ENCODE data around the gene H1-8. TPM values are rescaled to one million over a fixed set of nuclear protein-coding genes. Genes with fewer than 3 reads are reported as not detected.
"Not testable (repeated sequence)": the region's sequence is repeated elsewhere in the genome, so short reads cannot be mapped to it uniquely, and the experiment has no call there.

Gene H1-8
- total RNA-seq, 2 donors from 2014 or later: not detected

GRCh38 chr3:129530821-129531220 lies 12.2 kb upstream of the H1-8 start:
- H3K4me1 Mint-ChIP-seq: peaks cover 9% of the 10 kb centered on the region
- peaks cover 9% of the 10 kb centered on the region for H3K27me3 Mint-ChIP-seq
- no peak for DNase-seq

DNA sequence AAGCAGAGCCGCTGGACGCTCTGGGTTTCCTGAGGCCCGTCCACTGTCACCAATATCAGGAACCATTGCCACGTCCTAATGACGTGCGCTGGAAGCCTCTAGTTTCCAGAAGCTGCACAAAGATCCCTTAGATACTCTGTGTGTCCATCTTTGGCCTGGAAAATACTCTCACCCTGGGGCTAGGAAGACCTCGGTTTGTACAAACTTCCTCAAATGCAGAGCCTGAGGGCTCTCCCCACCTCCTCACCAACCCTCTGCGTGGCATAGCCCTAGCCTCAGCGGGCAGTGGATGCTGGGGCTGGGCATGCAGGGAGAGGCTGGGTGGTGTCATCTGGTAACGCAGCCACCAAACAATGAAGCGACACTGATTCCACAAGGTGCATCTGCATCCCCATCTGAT lies 11.3 kb upstream of the H1-8 start:
- H3K36me3 Mint-ChIP-seq (ENCODE audit: low read depth): no peaks in the 10 kb centered on the region
- DNase-seq (no peak), ATAC-seq (no peak)
- peaks cover 9% of the 10 kb centered on the region for H3K27me3 Mint-ChIP-seq
- H3K4me1 Mint-ChIP-seq: peaks cover 9% of the 10 kb centered on the region
- no peak overlapping the region for H3K27ac Mint-ChIP-seq
- no peak overlapping the region for H3K4me3 Mint-ChIP-seq
- no peaks in the 10 kb centered on the region for H3K9me3 ChIP-seq (ENCODE audit: control insufficient read depth, low read length, poor library complexity, severe bottlenecking)

More at GRCh38 chr3:129530821-129531220, 12.2 kb upstream of the H1-8 start:
- Mint-ChIP-seq H3K27ac (peak overlapping the region; percentile 56), H3K36me3 (ENCODE audit: low read depth) (no peaks in the 10 kb centered on the region), H3K4me3 (no peak overlapping the region)
- ATAC-seq: no peak
- no peaks in the 10 kb centered on the region for H3K9me3 ChIP-seq (ENCODE audit: control insufficient read depth, low read length, poor library complexity, severe bottlenecking)

DNA sequence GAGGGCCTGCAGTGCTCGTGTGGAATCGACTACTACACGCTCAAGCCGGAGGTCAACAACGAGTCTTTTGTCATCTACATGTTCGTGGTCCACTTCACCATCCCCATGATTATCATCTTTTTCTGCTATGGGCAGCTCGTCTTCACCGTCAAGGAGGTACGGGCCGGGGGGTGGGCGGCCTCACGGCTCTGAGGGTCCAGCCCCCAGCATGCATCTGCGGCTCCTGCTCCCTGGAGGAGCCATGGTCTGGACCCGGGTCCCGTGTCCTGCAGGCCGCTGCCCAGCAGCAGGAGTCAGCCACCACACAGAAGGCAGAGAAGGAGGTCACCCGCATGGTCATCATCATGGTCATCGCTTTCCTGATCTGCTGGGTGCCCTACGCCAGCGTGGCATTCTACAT lies 10.7 kb upstream of the H1-8 start:
- DNase-seq (no peak), ATAC-seq (no peak)
- Mint-ChIP-seq H3K4me3 (no peak overlapping the region), H3K27ac (no peak overlapping the region), H3K4me1 (peaks cover 8% of the 10 kb centered on the region), H3K27me3 (peaks cover 9% of the 10 kb centered on the region), H3K36me3 (ENCODE audit: low read depth) (no peaks in the 10 kb centered on the region)
- H3K9me3 ChIP-seq (ENCODE audit: control insufficient read depth, low read length, poor library complexity, severe bottlenecking): no peaks in the 10 kb centered on the region

- no peak overlapping the region for H3K27ac Mint-ChIP-seq
- H3K9me3 ChIP-seq (ENCODE audit: control insufficient read depth, low read length, poor library complexity, severe bottlenecking): no peaks in the 10 kb centered on the region
- no peaks in the 10 kb centered on the region for H3K36me3 Mint-ChIP-seq (ENCODE audit: low read depth)
- DNase-seq (no peak), ATAC-seq (no peak)
- H3K4me1 Mint-ChIP-seq: peaks cover 5% of the 10 kb centered on the region
- no peak overlapping the region for H3K4me3 Mint-ChIP-seq
- H3K27me3 Mint-ChIP-seq: peaks cover 9% of the 10 kb centered on the region
These were observed 9.6 kb upstream of the H1-8 start for GRCh38 chr3:129533406-129533805.

DNA sequence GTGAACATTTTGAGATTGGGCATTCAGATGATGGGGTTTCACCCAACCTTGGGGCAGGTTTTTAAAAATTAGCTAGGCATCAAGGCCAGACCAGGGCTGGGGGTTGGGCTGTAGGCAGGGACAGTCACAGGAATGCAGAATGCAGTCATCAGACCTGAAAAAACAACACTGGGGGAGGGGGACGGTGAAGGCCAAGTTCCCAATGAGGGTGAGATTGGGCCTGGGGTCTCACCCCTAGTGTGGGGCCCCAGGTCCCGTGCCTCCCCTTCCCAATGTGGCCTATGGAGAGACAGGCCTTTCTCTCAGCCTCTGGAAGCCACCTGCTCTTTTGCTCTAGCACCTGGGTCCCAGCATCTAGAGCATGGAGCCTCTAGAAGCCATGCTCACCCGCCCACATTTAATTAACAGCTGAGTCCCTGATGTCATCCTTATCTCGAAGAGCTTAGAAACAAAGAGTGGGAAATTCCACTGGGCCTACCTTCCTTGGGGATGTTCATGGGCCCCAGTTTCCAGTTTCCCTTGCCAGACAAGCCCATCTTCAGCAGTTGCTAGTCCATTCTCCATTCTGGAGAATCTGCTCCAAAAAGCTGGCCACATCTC lies 8.4 kb upstream of the H1-8 start:
- Mint-ChIP-seq H3K27me3 (peaks cover 9% of the 10 kb centered on the region), H3K4me3 (no peak overlapping the region), H3K4me1 (peaks cover 5% of the 10 kb centered on the region), H3K27ac (peak overlapping the region; percentile 9), H3K36me3 (ENCODE audit: low read depth) (no peaks in the 10 kb centered on the region)
- no peak for DNase-seq
- ATAC-seq: no peak
- H3K9me3 ChIP-seq (ENCODE audit: control insufficient read depth, low read length, poor library complexity, severe bottlenecking): no peaks in the 10 kb centered on the region

- Mint-ChIP-seq H3K36me3 (ENCODE audit: low read depth) (no peaks in the 10 kb centered on the region), H3K27ac (no peak overlapping the region), H3K4me3 (no peak overlapping the region), H3K4me1 (peaks cover 3% of the 10 kb centered on the region), H3K27me3 (peaks cover 9% of the 10 kb centered on the region)
- H3K9me3 ChIP-seq (ENCODE audit: control insufficient read depth, low read length, poor library complexity, severe bottlenecking): no peaks in the 10 kb centered on the region
- DNase-seq (no peak), ATAC-seq (no peak)
These were observed 7.9 kb upstream of the H1-8 start for GRCh38 chr3:129535075-129535474.

DNA sequence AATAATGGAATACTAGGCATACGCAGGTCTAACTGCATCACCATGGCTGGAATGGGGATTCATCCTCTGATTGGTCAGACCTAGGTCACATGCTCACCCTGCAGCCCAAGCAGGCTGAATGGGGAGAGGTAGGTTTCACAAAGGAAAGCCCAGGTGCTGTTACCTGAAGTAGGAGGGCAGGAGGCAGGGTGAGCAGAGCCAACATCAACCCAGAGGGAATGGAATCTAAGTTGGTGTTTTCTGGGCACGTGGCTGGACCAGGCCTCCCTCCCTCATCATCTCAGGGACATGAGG lies 6.7 kb upstream of the H1-8 start:
- peak overlapping the region; percentile 25 for H3K4me3 Mint-ChIP-seq
- no peak overlapping the region for H3K27ac Mint-ChIP-seq
- H3K27me3 Mint-ChIP-seq: peaks cover 8% of the 10 kb centered on the region
- H3K4me1 Mint-ChIP-seq: peaks cover 3% of the 10 kb centered on the region
- H3K9me3 ChIP-seq (ENCODE audit: control insufficient read depth, low read length, poor library complexity, severe bottlenecking): no peaks in the 10 kb centered on the region
- H3K36me3 Mint-ChIP-seq (ENCODE audit: low read depth): no peaks in the 10 kb centered on the region
- ATAC-seq (no peak), DNase-seq (no peak)

GRCh38 chr3:129536804-129537203 lies 6.2 kb upstream of the H1-8 start:
- no peaks in the 10 kb centered on the region for H3K36me3 Mint-ChIP-seq (ENCODE audit: low read depth)
- peaks cover 3% of the 10 kb centered on the region for H3K27me3 Mint-ChIP-seq
- H3K4me1 Mint-ChIP-seq: peaks cover 3% of the 10 kb centered on the region
- ATAC-seq (no peak), DNase-seq (no peak)
- no peaks in the 10 kb centered on the region for H3K9me3 ChIP-seq (ENCODE audit: control insufficient read depth, low read length, poor library complexity, severe bottlenecking)
- no peak overlapping the region for H3K27ac Mint-ChIP-seq
- H3K4me3 Mint-ChIP-seq: no peak overlapping the region

DNA sequence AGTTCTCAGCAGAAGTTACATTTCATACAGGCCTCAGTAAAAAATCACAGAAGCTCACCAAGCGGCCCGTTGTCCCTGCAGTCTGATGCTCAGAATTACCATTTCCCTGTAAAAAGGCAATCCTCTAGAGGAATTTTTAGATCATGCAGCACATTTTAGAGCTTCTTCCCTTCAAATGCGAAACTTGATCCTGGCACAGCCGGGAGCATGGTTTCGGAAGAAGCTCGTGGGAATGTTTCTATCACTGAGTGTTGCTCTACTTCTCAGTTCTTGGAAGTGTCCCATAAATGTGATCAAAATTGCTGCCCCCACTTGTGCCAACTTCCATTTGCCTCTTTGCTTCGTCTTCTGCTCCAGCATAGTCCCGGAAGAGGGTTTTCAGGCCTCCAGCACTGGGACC lies 3.8 kb upstream of the H1-8 start:
- DNase-seq (no peak), ATAC-seq (no peak)
- Mint-ChIP-seq H3K4me1 (peaks cover 2% of the 10 kb centered on the region), H3K27me3 (no peaks in the 10 kb centered on the region), H3K27ac (no peak overlapping the region), H3K36me3 (ENCODE audit: low read depth) (no peaks in the 10 kb centered on the region), H3K4me3 (no peak overlapping the region)
- H3K9me3 ChIP-seq (ENCODE audit: control insufficient read depth, low read length, poor library complexity, severe bottlenecking): no peaks in the 10 kb centered on the region

GRCh38 chr3:129540776-129541516 lies 2.0 kb upstream of the H1-8 start:
- ATAC-seq: no peak
- no peaks in the 10 kb centered on the region for H3K27me3 Mint-ChIP-seq
- H3K27ac Mint-ChIP-seq: no peak overlapping the region
- no peaks in the 10 kb centered on the region for H3K36me3 Mint-ChIP-seq (ENCODE audit: low read depth)
- H3K4me1 Mint-ChIP-seq: peaks cover 2% of the 10 kb centered on the region
- no peak overlapping the region for H3K4me3 Mint-ChIP-seq
- no peak for DNase-seq
- H3K9me3 ChIP-seq (ENCODE audit: control insufficient read depth, low read length, poor library complexity, severe bottlenecking): no peaks in the 10 kb centered on the region

DNA sequence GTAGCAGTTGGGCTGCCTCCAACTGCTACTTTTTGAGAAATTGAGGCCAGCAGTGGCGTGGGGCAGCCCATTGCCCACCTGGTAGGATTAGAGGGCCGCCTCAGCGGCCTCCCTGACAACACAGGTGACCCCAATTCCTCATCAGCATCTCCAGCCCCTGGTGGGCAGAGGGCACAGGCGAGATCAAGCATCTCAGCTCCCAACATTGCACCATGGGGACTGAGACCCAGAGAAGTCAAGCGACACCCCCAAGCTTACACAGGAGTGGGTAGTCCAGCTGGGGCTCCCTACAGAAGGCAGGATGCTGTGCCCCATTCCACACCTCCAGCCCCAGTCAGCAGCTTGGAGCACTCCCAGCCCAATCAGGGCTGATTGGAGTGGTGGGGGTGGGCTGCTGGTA lies 228 bp upstream of the H1-8 start:
- Mint-ChIP-seq H3K36me3 (ENCODE audit: low read depth) (no peaks in the 10 kb centered on the region), H3K27ac (no peak overlapping the region), H3K4me1 (peaks cover 2% of the 10 kb centered on the region), H3K27me3 (no peaks in the 10 kb centered on the region), H3K4me3 (no peak overlapping the region)
- no peaks in the 10 kb centered on the region for H3K9me3 ChIP-seq (ENCODE audit: control insufficient read depth, low read length, poor library complexity, severe bottlenecking)
- ATAC-seq (no peak), DNase-seq (no peak)

- H3K9me3 ChIP-seq (ENCODE audit: control insufficient read depth, low read length, poor library complexity, severe bottlenecking): no peaks in the 10 kb centered on the region
- Mint-ChIP-seq H3K36me3 (ENCODE audit: low read depth) (no peaks in the 10 kb centered on the region), H3K27ac (no peak overlapping the region), H3K4me3 (no peak overlapping the region), H3K4me1 (no peaks in the 10 kb centered on the region), H3K27me3 (no peaks in the 10 kb centered on the region)
- DNase-seq: no peak
- ATAC-seq: no peak
These were observed 1.0 kb downstream of the H1-8 start for GRCh38 chr3:129543999-129544398.

- not testable (repeated sequence) for H3K4me3 Mint-ChIP-seq; H3K9me3 ChIP-seq (ENCODE audit: control insufficient read depth, low read length, poor library complexity, severe bottlenecking); H3K27me3 Mint-ChIP-seq; H3K36me3 Mint-ChIP-seq (ENCODE audit: low read depth); H3K27ac Mint-ChIP-seq; H3K4me1 Mint-ChIP-seq; ATAC-seq; DNase-seq
These were observed 3.0 kb downstream of the H1-8 start for GRCh38 chr3:129545951-129546350.

- ATAC-seq (no peak), DNase-seq (no peak)
- H3K36me3 Mint-ChIP-seq (ENCODE audit: low read depth): no peaks in the 10 kb centered on the region
- H3K4me1 Mint-ChIP-seq: peaks cover 2% of the 10 kb centered on the region
- no peak overlapping the region for H3K4me3 Mint-ChIP-seq
- no peaks in the 10 kb centered on the region for H3K27me3 Mint-ChIP-seq
- no peak overlapping the region for H3K27ac Mint-ChIP-seq
- no peaks in the 10 kb centered on the region for H3K9me3 ChIP-seq (ENCODE audit: control insufficient read depth, low read length, poor library complexity, severe bottlenecking)
These were observed 4.3 kb downstream of the H1-8 start for GRCh38 chr3:129547241-129547640.

Measured in T-helper 17 cell (primary cell).